HepG2 (cell line): ENCODE data around the gene ELAC1.

Experiments used
- AFF4 ChIP-seq: sonication (generic); formaldehyde crosslinking; IDR thresholded peaks from 2 replicates; pipeline ENCODE4 v1.4.0; 2020; ENCODE audit warnings: missing genetic modification reagents
- ATF7 ChIP-seq, 2 experiments: fragments of 450-650 bp in 1 of 2; sonication (generic) in 1 of 2; formaldehyde crosslinking in 1 of 2; IDR thresholded peaks; 2 replicates each; pipeline versions ENCODE4 v1.4.0 to v1.6.1; 2016 to 2020; ENCODE audit warnings: antibody characterized with exemption in 1 of 2, mild to moderate bottlenecking in 1 of 2, missing genetic modification reagents in 1 of 2
- FOXP1 ChIP-seq, 2 experiments: fragments of 450-650 bp in 1 of 2; IDR thresholded peaks; 2 replicates each; pipeline ENCODE4 v1.6.1; 2017 to 2018; ENCODE audit warnings: antibody characterized with exemption in 1 of 2
- HCFC1 ChIP-seq: fragments of 150-350 bp; IDR thresholded peaks from 2 replicates; pipeline ENCODE4 v1.6.1; 2014; ENCODE audit warnings: low read depth, low read length
- NCOA1 ChIP-seq: sonication (generic); formaldehyde crosslinking; IDR thresholded peaks from 2 replicates; pipeline ENCODE4 v1.9.0; 2021; ENCODE audit warnings: missing genetic modification reagents
- POLR2A ChIP-seq, 2 experiments: IDR thresholded peaks; 2 replicates each; pipeline ENCODE4 v1.6.1; 2011; ENCODE audit warnings: low read depth in 2 of 2, low read length in 2 of 2, mild to moderate bottlenecking in 1 of 2, moderate library complexity in 1 of 2; ENCODE audit not compliant: insufficient read depth in 1 of 2
- POLR2AphosphoS5 ChIP-seq: IDR thresholded peaks from 2 replicates; pipeline ENCODE4 v1.6.1; 2012; ENCODE audit warnings: low read depth, low read length
- SP1 ChIP-seq, 2 experiments: fragments of 450-650 bp in 1 of 2; sonication (generic) in 1 of 2; formaldehyde crosslinking in 1 of 2; IDR thresholded peaks; 2 replicates each; pipeline versions ENCODE4 v1.4.0 to v1.6.1; 2016 to 2020; ENCODE audit warnings: missing genetic modification reagents in 1 of 2
- ZBTB43 ChIP-seq: sonication (generic); formaldehyde crosslinking; conservative IDR thresholded peaks from 2 replicates; pipeline ENCODE4 v1.4.0; 2020; ENCODE audit warnings: missing genetic modification reagents
- ZNF264 ChIP-seq: sonication (generic); formaldehyde crosslinking; IDR thresholded peaks from 2 replicates; pipeline ENCODE4 v1.4.0; 2020; ENCODE audit warnings: missing genetic modification reagents
- ZNF572 ChIP-seq: sonication (generic); formaldehyde crosslinking; IDR thresholded peaks from 2 replicates; pipeline ENCODE4 v1.5.1; 2020; ENCODE audit warnings: mild to moderate bottlenecking, missing genetic modification reagents
- TF ChIP-seq, protein P1 (sequence below): sonication (generic); formaldehyde crosslinking; conservative IDR thresholded peaks from 2 replicates; pipeline ENCODE4 v1.4.0; 2020; ENCODE audit warnings: missing genetic modification reagents
- TF ChIP-seq, protein P2 (sequence below): sonication (generic); formaldehyde crosslinking; IDR thresholded peaks from 2 replicates; pipeline ENCODE4 v1.4.0; 2020; ENCODE audit warnings: missing genetic modification reagents, mild to moderate bottlenecking, borderline replicate concordance
- TF ChIP-seq, protein P3 (sequence below): sonication (generic); formaldehyde crosslinking; IDR thresholded peaks from 2 replicates; pipeline ENCODE4 v1.5.0; 2020; ENCODE audit warnings: mild to moderate bottlenecking, missing genetic modification reagents, moderate library complexity

DNA sequence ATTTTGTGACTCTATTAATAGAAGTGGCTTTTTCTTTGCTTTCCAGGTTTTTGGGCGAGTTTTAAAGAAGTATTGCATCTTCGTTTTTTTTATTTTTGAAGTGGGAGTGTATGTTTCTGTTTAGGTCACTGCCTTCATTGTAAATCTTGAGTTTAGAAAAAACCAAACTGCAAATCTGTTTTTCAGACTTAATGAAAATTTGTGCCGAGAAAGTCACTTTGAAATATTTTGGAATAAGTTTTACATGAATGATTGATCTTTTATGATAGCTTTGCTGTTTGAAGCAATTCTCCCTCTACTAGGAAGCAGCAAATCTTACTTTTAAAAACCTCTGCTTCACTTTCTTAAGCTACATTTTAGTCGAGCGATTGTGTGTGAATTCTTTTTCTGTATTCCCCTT lies 64.4 kb downstream of the ELAC1 start:
- TF ChIP-seq ATF7 (IDR thresholded peaks at IDR 0.05) (no peak), ATF7 (CRISPR knock-in tag; IDR thresholded peaks at IDR 0.05) (no peak), ZNF572 (no peak), SP1 (IDR thresholded peaks at IDR 0.05) (no peak), SP1 (CRISPR knock-in tag; IDR thresholded peaks at IDR 0.05) (no peak), POLR2A (IDR thresholded peaks at IDR 0.05; ENCODE audit: insufficient read depth in 1 of 2, low read depth in 2 of 2, low read length in 2 of 2) (no peak), ZNF264 (CRISPR knock-in tag) (no peak), POLR2AphosphoS5 (no peak), FOXP1 (IDR thresholded peaks at IDR 0.05) (no peak), FOXP1 (CRISPR knock-in tag; IDR thresholded peaks at IDR 0.05) (no peak), HCFC1 (no peak), AFF4 (no peak), NCOA1 (no peak), ZBTB43 (CRISPR knock-in tag) (no peak)
- TF ChIP-seq, protein P1, sequence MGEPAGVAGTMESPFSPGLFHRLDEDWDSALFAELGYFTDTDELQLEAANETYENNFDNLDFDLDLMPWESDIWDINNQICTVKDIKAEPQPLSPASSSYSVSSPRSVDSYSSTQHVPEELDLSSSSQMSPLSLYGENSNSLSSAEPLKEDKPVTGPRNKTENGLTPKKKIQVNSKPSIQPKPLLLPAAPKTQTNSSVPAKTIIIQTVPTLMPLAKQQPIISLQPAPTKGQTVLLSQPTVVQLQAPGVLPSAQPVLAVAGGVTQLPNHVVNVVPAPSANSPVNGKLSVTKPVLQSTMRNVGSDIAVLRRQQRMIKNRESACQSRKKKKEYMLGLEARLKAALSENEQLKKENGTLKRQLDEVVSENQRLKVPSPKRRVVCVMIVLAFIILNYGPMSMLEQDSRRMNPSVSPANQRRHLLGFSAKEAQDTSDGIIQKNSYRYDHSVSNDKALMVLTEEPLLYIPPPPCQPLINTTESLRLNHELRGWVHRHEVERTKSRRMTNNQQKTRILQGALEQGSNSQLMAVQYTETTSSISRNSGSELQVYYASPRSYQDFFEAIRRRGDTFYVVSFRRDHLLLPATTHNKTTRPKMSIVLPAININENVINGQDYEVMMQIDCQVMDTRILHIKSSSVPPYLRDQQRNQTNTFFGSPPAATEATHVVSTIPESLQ (CRISPR knock-in tag), result no peak
- TF ChIP-seq, protein P2, sequence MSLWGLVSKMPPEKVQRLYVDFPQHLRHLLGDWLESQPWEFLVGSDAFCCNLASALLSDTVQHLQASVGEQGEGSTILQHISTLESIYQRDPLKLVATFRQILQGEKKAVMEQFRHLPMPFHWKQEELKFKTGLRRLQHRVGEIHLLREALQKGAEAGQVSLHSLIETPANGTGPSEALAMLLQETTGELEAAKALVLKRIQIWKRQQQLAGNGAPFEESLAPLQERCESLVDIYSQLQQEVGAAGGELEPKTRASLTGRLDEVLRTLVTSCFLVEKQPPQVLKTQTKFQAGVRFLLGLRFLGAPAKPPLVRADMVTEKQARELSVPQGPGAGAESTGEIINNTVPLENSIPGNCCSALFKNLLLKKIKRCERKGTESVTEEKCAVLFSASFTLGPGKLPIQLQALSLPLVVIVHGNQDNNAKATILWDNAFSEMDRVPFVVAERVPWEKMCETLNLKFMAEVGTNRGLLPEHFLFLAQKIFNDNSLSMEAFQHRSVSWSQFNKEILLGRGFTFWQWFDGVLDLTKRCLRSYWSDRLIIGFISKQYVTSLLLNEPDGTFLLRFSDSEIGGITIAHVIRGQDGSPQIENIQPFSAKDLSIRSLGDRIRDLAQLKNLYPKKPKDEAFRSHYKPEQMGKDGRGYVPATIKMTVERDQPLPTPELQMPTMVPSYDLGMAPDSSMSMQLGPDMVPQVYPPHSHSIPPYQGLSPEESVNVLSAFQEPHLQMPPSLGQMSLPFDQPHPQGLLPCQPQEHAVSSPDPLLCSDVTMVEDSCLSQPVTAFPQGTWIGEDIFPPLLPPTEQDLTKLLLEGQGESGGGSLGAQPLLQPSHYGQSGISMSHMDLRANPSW, result no peak
- TF ChIP-seq, protein P3, sequence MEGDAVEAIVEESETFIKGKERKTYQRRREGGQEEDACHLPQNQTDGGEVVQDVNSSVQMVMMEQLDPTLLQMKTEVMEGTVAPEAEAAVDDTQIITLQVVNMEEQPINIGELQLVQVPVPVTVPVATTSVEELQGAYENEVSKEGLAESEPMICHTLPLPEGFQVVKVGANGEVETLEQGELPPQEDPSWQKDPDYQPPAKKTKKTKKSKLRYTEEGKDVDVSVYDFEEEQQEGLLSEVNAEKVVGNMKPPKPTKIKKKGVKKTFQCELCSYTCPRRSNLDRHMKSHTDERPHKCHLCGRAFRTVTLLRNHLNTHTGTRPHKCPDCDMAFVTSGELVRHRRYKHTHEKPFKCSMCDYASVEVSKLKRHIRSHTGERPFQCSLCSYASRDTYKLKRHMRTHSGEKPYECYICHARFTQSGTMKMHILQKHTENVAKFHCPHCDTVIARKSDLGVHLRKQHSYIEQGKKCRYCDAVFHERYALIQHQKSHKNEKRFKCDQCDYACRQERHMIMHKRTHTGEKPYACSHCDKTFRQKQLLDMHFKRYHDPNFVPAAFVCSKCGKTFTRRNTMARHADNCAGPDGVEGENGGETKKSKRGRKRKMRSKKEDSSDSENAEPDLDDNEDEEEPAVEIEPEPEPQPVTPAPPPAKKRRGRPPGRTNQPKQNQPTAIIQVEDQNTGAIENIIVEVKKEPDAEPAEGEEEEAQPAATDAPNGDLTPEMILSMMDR (CRISPR knock-in tag), result no peak
